T-helper 22 cell (primary cell): ENCODE measurements around the gene FAM149A.

ENCODE experiments used
- DNase-seq: peaks from one replicate; pipeline ENCODE4 v3.0.0-alpha.2; 2020; ENCODE audit warnings: low read depth

Gene FAM149A

GRCh38 chr4:186202490-186203140 lies 98.1 kb downstream of the FAM149A start:
- no peak for DNase-seq

GRCh38 chr4:186203406-186203805 lies 98.9 kb downstream of the FAM149A start:
- no peak for DNase-seq

- no peak for DNase-seq
Observed at GRCh38 chr4:186204103-186204559, 99.6 kb downstream of the FAM149A start.

GRCh38 chr4:186204686-186205085 lies 100.2 kb downstream of the FAM149A start:
- no peak for DNase-seq

DNA sequence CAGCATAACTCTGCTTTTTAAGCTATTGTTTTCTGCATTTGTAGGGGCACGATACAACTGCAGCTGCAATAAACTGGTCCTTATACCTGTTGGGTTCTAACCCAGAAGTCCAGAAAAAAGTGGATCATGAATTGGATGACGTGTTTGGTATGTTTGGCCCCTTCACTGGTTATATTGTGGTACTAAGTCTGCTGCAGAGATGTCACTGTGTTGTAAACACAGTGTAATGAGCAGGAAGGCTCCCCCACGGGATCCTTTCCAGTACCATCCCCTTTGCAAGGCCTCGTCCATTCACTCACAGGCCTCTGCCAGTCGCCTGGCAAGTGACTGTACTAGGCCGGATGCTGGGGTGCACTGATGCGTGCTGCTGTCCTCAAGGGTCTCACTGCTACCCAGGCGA lies 100.7 kb downstream of the FAM149A start:
- DNase-seq, result no peak

DNA sequence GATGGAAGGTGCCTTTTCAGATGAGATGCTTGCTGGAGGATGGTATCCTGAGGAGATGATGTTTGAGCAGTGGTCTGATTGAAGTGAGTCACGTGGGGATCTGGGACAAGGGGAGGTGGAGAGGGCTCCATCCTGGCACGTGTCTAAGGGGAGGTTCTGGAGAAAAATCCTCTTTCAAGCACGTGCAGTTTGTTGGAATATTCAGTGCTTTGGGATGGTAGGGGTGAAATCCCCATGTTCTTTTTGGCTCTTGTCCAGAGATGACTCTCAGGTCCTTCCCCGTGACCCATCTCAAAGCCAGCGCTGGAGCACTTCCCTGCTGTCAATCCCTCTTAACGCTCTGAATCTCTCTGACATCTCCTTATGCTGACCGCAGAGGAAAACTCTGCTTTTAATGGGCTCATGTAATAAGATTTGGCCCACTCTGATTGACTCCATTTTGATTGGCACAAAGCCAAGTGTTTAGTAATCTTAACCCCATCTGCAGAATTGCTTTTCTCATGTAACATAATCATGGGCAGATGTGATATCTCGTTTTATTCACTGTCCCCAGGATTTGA lies 112.0 kb downstream of the FAM149A start:
- DNase-seq, result no peak

- no peak for DNase-seq
Observed at GRCh38 chr4:186217733-186218293, 113.3 kb downstream of the FAM149A start.

GRCh38 chr4:186221624-186222023 lies 117.1 kb downstream of the FAM149A start:
- DNase-seq, result no peak
